Measurements from ENCODE around the gene NECTIN3. TPM values are rescaled to one million over a fixed set of nuclear protein-coding genes. Genes with fewer than 3 reads are reported as not detected.

The NECTIN3 gene
- total and polyA plus RNA-seq, 10 of the 15 experiments (the other 5 are each of a cell fraction or from before 2014, with no cell fraction given): 0.21 TPM; not detected in 9

DNA sequence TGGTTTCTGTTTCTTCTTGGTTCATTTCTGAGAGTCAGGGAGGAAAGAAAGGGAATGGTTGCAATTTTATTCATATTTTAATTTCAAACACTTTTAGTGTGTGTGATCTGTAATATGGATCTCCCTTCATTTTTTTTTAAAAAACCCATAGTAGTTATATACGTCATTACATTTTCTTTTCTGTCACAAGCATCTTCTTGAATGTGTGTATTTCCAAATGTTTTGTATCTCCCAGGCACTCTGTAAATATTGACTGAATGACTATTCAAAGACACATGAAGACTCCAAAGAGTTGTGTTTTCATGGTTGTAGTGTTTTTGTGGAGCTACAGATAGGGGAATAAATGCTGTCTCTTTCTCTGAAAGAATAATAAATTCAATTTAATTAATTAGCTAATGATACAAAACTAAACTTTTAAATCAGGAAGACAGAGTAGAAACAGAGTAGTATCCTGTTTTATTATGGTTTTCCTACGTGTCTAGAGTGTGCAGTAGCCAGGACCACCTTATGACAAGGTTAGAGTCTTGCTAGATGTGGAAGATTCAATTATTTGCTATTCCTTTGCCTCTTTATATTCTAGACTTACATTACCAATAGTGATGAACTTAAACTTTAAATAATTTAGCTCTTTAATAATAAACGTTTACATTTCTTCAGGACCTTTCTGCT is 35.5 kb downstream of the NECTIN3 start:
- Histone ChIP-seq H3K27me3 (replicated peaks in 1 of 2; ENCODE audit: control insufficient read depth in 2 of 2, insufficient read depth in 2 of 2, low read length in 1 of 2) (no peaks in the 10 kb centered on the region), H3K79me2 (ENCODE audit: control insufficient read depth, insufficient read depth, low read length) (no peaks in the 10 kb centered on the region), H2AFZ (ENCODE audit: control insufficient read depth, low read depth, low read length) (no peak overlapping the region), H3K4me1 (ENCODE audit: control insufficient read depth, insufficient read depth, low read length) (no peaks in the 10 kb centered on the region), H3K27ac (ENCODE audit: control insufficient read depth, insufficient read depth) (no peak overlapping the region), H3K36me3 (ENCODE audit: control insufficient read depth in 2 of 2, insufficient read depth in 2 of 2, low read length in 1 of 2) (no peaks in the 10 kb centered on the region), H3K9me3 (replicated peaks; ENCODE audit: control insufficient read depth, insufficient read depth, low read length) (no peaks in the 10 kb centered on the region), H3K9ac (ENCODE audit: control insufficient read depth, insufficient read depth, low read length) (no peak overlapping the region), H3K4me3 (no peak overlapping the region), H4K20me1 (ENCODE audit: control insufficient read depth, insufficient read depth) (no peaks in the 10 kb centered on the region), H3K4me2 (ENCODE audit: control insufficient read depth, insufficient read depth) (no peak overlapping the region)
- no peak for ATAC-seq
- in situ Hi-C loops (cut with MboI) (no loop called here), intact Hi-C loops (cut with micrococcal nuclease; ENCODE audit: unreplicated experiment) (no loop called here)
- DNase-seq (ENCODE audit: low read depth, low spot score): no peak
- POLR2A ChIA-PET: no interaction called here
- no TSS peak for BruUV-seq (replicated peaks)
- SMC1A ChIA-PET (ENCODE audit: uncharacterized antibody, unreplicated experiment): no interaction called here
- CTCF ChIA-PET: interaction anchor here (1.2 kb wide), 1 partner anchor 8 kb away, joined by 3 read pairs; no protein-coding TSS in a partner anchor
- TF ChIP-seq ATF7 (IDR thresholded peaks at IDR 0.05; ENCODE audit: low read depth): no peak
- TF ChIP-seq MTA3 (IDR thresholded peaks at IDR 0.05; ENCODE audit: borderline replicate concordance, low read length): no peak
- no peak for TF ChIP-seq NR2C1 (IDR thresholded peaks at IDR 0.05)
- TF ChIP-seq SMARCA5 (IDR thresholded peaks at IDR 0.05): no peak
- no peak for TF ChIP-seq CBFB (IDR thresholded peaks at IDR 0.05; ENCODE audit: low read depth)
- no peak for TF ChIP-seq RUNX3 (IDR thresholded peaks at IDR 0.05; ENCODE audit: low read length)
- TF ChIP-seq, protein P1, sequence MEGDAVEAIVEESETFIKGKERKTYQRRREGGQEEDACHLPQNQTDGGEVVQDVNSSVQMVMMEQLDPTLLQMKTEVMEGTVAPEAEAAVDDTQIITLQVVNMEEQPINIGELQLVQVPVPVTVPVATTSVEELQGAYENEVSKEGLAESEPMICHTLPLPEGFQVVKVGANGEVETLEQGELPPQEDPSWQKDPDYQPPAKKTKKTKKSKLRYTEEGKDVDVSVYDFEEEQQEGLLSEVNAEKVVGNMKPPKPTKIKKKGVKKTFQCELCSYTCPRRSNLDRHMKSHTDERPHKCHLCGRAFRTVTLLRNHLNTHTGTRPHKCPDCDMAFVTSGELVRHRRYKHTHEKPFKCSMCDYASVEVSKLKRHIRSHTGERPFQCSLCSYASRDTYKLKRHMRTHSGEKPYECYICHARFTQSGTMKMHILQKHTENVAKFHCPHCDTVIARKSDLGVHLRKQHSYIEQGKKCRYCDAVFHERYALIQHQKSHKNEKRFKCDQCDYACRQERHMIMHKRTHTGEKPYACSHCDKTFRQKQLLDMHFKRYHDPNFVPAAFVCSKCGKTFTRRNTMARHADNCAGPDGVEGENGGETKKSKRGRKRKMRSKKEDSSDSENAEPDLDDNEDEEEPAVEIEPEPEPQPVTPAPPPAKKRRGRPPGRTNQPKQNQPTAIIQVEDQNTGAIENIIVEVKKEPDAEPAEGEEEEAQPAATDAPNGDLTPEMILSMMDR (IDR thresholded peaks at IDR 0.05 in 2 of 3, conservative IDR thresholded peaks at IDR 0.05 in 1 of 3; ENCODE audit: control insufficient read depth in 2 of 3, extremely low read depth in 1 of 3, insufficient read depth in 1 of 3, low read depth in 3 of 3, low read length in 3 of 3): no peak
- no peak for TF ChIP-seq CEBPB (IDR thresholded peaks at IDR 0.05; ENCODE audit: borderline replicate concordance in 1 of 2, low read depth in 2 of 2, low read length in 2 of 2)
- no peak for FAIRE-seq
- 11% methylated on average over 3 of the region's 3 CpGs for WGBS (ENCODE audit: insufficient coverage, insufficient replicate concordance, low lambda C conversion rate, missing lambda C conversion rate)
- RAD21 ChIA-PET (ENCODE audit: unreplicated experiment): no interaction called here

Measured in GM12878 (cell line).